BE2C (cell line): ENCODE data around the gene LCOR.

Experiments used
- DNase-seq: peaks from one replicate; pipeline ENCODE4 v3.0.0-alpha.2; 2020
- H3K27me3 ChIP-seq: fragments of 250-450 bp; sonication (Bioruptor Pico); 2 replicates; pipeline ENCODE4 v1.5.1; 2020; ENCODE audit warnings: mild to moderate bottlenecking
- H3K36me3 ChIP-seq: fragments of 250-450 bp; sonication (Bioruptor Pico); 2 replicates; pipeline ENCODE4 v1.5.1; 2020; ENCODE audit warnings: mild to moderate bottlenecking
- H3K4me1 ChIP-seq: fragments of 250-450 bp; sonication (Bioruptor Pico); 2 replicates; pipeline ENCODE4 v1.5.1; 2020
- H3K4me3 ChIP-seq: 2 replicates; pipeline ENCODE4 v1.5.1; 2011; ENCODE audit warnings: low read depth, low read length
- H3K9me3 ChIP-seq: fragments of 250-450 bp; sonication (Bioruptor Pico); 2 replicates; pipeline ENCODE4 v1.5.1; 2020
- CTCF ChIP-seq: IDR thresholded peaks from 2 replicates; pipeline ENCODE4 v1.5.1; 2012; ENCODE audit warnings: mild to moderate bottlenecking, low read depth, low read length

Gene LCOR

GRCh38 chr10:97010695-97011206, 178.7 kb downstream of the LCOR start:
- Histone ChIP-seq H3K4me1 (no peaks in the 10 kb centered on the region), H3K36me3 (no peaks in the 10 kb centered on the region), H3K9me3 (no peaks in the 10 kb centered on the region), H3K4me3 (no peak overlapping the region), H3K27me3 (no peaks in the 10 kb centered on the region)
- DNase-seq: no peak
- no peak for TF ChIP-seq CTCF

- no peak for TF ChIP-seq CTCF
- no peaks in the 10 kb centered on the region for H3K36me3 ChIP-seq
- no peaks in the 10 kb centered on the region for H3K27me3 ChIP-seq
- no peaks in the 10 kb centered on the region for H3K4me1 ChIP-seq
- DNase-seq: no peak
- H3K9me3 ChIP-seq: no peaks in the 10 kb centered on the region
- H3K4me3 ChIP-seq: no peak overlapping the region
Observed at GRCh38 chr10:97011397-97011796, 179.3 kb downstream of the LCOR start.

GRCh38 chr10:97012470-97012869, 180.4 kb downstream of the LCOR start:
- no peak for DNase-seq

GRCh38 chr10:97013568-97013967, 181.5 kb downstream of the LCOR start:
- no peak for DNase-seq
- Histone ChIP-seq H3K36me3 (no peaks in the 10 kb centered on the region), H3K4me3 (no peak overlapping the region), H3K4me1 (no peaks in the 10 kb centered on the region), H3K27me3 (no peaks in the 10 kb centered on the region), H3K9me3 (no peaks in the 10 kb centered on the region)
- TF ChIP-seq CTCF: no peak

More at GRCh38 chr10:97012470-97012869, 180.4 kb downstream of the LCOR start:
- H3K9me3 ChIP-seq: no peaks in the 10 kb centered on the region
- no peaks in the 10 kb centered on the region for H3K4me1 ChIP-seq
- no peak overlapping the region for H3K4me3 ChIP-seq
- no peaks in the 10 kb centered on the region for H3K36me3 ChIP-seq
- TF ChIP-seq CTCF: no peak
- no peaks in the 10 kb centered on the region for H3K27me3 ChIP-seq

GRCh38 chr10:97013983-97014382, 181.9 kb downstream of the LCOR start:
- Histone ChIP-seq H3K4me1 (no peaks in the 10 kb centered on the region), H3K9me3 (no peaks in the 10 kb centered on the region), H3K4me3 (no peak overlapping the region), H3K27me3 (no peaks in the 10 kb centered on the region), H3K36me3 (no peaks in the 10 kb centered on the region)
- DNase-seq: no peak
- no peak for TF ChIP-seq CTCF

GRCh38 chr10:97015240-97015639, 183.1 kb downstream of the LCOR start:
- Histone ChIP-seq H3K4me3 (no peak overlapping the region), H3K36me3 (no peaks in the 10 kb centered on the region), H3K4me1 (no peaks in the 10 kb centered on the region), H3K27me3 (no peaks in the 10 kb centered on the region), H3K9me3 (no peaks in the 10 kb centered on the region)
- no peak for TF ChIP-seq CTCF
- DNase-seq: no peak
